HG03139 (cell line): ENCODE measurements around the gene COBL.

Experiments
- ATAC-seq: cut with Tn5 transposase; IDR thresholded peaks from one replicate; pipeline ENCODE4 v1.9.1; 2021; ENCODE audit not compliant: unreplicated experiment

The COBL gene

DNA sequence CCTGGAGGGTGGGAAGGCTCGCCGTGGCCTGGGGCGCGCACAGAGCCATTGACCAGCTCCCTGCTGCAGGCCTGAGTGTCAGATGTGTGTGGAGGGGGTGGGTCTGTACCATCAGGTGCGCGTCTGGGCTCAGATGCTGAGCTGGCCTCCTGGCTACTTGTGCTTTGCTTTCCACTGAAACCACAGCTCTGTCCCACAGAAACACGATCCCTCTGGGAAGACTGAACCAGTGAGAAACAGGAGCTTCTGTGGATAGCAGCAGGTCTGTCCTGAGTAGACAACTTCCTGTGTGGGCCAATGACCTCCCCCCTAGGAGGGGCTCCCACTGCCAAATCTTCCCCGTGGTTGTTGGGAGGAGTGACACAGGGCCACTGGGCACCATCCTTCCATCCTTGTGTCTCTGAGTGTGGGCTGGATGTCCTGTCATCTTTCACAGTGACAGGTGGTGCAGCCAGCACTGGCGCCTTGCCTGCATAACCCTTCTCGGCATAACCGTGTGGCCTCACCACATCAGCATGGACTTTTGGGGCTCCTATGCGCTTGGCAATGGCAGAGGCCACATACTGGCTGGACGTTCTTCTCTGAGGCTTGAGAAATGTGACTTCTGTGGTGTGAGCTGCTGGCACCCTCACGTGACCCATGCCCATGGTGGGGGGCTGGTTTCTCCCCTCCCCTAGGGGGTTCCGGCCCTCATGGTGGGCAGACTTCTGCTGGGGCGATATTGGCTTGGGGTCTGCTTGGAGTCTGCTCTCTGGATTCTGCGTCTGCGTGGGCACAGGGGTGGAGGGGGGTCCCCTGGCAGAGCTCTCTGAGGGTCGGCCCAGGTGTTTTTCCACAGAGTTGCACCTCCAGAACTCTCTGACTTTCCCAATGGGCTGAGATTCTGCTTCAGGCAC lies 288.4 kb downstream of the COBL start:
- ATAC-seq = no peak

DNA sequence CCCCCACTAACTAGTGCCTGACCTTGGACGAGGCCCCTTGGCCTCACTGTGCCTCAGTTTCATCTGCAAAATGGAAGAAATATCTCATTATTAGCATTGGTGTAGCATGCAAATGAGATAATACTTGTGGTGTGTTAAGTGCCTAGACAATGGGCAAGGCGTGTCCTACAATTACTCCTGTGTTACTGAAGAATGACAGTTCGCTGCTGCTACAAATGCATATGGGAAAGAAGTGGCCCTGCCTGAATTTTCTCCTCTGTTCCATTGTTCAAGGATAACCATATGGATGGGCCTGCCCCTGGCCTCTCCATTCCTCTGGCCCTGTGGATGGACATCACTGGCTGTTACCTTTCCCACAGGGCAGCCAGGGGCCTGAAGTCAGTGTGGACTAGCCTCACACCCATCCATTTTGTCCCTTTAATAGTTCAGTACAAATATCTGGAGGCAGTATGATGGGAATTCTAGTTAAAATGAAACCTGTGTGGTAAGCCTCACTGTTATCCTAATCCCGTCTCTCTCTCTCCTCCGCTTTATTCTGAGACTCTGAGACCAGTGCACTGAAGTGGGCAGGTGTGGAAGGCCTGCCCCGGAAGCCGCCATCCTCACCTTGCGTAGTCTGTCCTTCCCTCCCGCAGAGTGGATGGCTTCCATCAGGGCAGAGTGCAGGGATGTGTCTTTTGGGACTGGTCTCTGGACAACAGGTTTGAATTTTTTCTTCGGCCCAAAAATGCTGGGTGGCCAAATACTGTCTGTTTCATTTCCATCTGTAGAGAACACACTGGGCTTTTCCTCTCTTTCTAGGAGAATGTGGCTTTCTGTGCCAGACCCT lies 289.3 kb downstream of the COBL start:
- ATAC-seq = no peak

DNA sequence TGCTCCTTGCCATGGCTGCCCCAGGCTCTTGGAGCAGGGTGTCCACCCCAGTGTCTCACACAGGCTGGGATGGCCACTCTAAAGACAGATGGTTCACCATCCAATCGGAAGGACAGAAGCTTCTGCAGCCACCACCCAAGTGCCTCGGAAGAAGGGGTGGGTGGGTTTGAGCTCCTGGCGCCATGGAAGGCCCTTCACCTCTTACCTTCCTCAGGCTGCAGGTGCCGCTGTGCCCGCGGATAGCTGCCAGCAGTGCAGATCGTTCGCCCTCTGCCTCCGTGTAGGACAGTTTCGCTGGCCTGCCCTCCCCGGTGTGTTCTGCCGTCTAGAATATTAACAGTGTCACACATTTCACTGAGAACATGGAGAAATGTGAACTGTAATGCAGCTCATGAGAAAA lies 290.3 kb downstream of the COBL start:
- ATAC-seq = no peak

DNA sequence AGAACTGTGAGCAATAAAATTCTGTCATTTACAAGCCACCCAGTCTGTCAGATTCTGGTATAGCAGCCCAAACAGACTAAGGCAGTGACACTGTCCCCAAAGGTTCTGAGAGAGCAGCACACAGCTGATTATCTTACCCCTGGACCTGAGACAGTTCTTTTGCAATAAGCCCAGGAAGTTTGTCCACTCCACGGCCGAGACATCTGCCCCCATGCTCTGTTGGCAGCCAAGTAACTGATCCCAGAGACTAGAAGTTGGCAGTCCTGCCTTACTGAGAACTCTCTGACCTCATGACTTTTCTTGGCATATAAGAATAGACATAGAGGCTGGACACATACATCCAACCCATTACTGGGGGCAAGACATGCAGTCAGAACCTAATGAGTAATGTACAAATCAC lies 290.9 kb downstream of the COBL start:
- ATAC-seq = no peak

DNA sequence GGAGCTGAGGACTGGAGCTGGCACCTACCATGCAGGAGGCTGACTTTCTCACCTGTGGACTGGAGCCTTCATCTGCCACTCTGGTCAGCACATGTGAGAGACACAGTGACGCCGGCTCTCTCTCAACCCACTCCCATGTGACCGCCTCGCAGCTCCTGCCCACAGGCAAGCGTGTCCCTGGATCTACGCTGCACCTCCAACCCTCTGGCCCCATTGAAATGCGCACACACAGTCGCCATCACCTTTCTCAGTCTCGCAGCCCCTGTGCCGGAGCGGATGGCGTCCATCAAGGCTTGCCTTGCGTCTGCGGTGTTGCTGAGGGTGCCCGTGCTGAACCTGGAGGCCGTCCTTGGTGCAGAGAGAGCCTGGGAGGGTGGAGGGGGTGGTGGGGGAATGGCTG lies 291.7 kb downstream of the COBL start:
- ATAC-seq = no peak

DNA sequence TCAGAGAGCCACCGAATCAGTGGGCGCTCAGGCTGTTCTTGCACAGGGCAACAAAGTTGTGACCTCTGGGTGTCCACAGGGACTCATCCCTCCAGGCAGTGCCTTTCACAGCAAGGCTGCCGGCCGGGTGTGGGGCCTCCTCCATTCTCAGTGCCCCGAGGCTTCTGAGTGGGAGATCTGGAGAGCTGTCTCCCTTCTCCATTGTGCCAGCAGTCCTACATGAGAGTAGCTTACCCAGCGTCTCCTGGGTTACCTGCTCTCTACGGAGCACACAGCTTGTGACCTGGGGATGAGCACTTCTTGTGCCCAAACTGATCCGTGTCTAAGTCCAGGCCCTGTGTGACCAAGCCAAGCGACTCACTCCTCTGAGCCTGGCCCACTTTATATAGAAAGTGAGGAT lies 293.1 kb downstream of the COBL start:
- ATAC-seq = no peak

DNA sequence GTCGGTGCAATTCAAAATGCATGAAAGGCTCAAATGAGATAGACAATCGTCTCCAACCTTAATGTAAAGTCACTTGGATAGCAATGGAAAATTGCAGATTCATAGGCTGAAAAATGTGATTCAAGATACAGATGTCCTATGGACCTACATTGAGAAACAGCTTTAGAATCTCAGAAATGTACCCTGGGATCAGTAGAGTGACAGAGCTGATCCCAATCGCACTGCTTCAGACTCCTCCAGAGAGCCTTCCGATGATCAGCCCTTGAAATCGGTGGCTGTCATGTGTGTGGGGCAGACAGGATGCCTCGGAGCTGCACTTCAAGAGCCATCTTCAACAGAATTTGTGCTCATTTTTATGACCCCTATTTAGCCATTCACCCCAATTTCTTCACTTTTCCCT lies 293.8 kb downstream of the COBL start:
- ATAC-seq = no peak

DNA sequence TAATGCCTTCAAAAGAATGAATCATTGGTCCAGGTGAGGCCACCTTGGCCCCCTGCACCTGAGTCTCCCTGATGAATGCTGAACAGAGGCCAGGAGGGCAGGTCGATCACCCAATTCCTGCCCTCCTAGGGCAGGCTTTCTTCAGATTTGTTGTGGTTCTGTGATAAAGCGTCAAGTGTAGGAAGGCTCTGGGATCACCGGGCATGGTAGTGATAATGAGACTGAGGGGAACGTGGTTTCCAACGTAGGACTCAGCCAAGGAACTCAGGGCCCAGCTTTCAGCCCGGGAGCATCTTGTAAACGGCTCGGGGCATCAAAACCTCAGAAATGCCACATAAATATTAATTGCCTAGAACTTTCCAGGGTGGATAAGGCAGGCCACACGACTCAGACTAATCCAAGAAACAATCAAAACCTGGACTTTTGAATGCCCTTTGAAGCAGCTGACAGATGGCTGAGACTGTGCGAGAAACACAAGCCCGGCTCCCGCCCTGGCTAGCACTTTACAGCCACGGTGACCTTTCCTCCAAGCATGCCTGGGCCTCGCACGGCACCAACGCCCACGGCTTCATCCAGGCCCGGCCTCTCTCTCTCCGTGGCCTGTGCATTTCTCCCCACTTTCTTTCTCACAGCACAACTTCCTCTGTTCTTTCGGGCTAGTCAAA lies 294.6 kb downstream of the COBL start:
- no peak for ATAC-seq

DNA sequence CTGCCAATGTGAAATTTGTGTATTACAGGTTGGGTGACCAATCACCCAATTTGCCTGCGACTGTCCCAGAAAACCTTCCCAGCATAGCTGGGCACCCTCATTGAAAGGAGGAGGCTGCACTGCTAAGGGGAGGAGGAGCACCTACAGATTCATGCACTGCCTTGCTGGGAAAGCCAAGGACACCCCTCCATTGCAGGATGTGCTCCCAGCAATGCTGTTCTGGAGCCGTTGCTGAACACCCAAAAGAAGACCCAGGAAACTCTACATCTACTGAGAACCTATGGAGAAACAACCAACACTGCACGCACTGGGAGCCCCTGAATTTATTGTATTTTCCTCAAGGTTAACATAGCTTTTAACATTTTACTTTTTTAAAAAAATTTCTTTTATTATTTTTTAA lies 295.7 kb downstream of the COBL start:
- ATAC-seq = no peak

DNA sequence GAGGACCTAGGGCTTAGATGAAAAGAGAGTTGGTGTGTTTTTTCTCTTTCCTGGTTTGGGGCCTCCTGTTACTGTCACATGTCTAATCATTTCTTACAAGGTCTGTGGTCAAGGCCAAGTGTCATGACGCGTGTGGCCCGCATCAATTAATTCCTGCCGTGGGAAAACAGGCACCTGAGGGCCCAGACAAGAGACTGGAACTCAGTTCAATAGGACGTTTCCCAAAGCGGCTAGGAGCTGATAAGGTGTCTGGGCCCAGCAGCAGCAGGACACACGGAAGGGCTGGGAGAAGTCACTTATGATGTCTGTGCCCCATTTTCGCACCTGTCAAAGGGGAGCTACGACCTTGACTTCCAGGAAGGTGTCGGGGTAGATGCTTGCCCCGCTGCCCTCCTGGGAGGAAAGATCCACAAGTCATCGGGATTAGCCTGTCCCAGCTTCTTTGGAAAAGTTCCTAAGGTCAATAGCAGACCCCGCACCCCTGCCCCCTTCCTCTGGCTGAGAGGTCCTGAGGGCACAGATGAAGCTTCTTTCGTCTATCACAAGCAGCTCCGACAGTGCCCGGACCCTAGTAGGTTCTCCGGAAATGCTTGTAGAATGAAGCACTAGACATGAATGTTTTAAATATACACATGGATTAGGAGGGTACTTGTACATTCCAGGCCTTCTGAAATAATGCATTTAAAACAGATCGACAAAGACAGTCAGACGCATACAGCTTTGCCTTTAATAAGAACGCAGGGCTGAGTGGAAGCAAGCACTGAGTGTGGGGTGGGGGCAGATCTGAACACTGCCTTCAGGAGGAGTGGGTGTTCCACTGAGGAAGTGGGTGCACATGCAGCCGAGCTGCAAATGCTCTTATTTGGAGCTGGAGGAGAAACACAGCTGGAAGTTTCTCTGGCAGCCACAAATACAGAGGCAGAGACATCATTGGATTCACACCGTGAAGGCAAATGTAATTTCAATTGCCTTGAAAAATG lies 296.4 kb downstream of the COBL start:
- no peak for ATAC-seq

DNA sequence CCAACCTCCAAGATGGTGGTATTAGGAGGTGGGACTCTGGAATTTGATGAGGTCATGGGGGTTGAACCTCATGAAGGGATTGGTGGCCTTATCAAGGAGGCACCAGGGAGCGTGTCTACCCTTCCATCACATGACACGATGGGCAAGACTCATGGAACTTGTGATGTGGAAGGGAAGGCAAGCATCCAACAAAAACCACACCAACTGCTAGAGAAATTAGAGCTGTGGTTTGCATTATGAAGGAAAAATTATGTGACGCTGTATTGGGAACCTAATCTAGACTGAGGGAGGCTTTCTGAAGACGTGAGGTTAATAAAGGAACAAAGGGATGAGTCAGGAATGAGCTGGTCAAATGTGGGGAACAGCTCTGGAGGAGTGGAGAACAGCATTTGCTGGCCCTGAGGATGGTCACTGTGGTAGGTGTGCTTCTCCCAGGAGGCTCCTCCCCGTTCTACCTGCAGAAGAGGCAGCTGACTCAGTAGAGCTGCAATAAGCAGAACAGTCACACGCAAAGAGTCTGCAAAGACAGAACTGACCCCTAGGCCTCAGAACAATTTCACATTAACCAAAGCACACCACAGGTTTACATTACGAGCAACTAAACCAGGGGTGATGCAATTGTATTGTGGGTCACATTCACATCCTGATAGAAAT lies 297.3 kb downstream of the COBL start:
- ATAC-seq = no peak

DNA sequence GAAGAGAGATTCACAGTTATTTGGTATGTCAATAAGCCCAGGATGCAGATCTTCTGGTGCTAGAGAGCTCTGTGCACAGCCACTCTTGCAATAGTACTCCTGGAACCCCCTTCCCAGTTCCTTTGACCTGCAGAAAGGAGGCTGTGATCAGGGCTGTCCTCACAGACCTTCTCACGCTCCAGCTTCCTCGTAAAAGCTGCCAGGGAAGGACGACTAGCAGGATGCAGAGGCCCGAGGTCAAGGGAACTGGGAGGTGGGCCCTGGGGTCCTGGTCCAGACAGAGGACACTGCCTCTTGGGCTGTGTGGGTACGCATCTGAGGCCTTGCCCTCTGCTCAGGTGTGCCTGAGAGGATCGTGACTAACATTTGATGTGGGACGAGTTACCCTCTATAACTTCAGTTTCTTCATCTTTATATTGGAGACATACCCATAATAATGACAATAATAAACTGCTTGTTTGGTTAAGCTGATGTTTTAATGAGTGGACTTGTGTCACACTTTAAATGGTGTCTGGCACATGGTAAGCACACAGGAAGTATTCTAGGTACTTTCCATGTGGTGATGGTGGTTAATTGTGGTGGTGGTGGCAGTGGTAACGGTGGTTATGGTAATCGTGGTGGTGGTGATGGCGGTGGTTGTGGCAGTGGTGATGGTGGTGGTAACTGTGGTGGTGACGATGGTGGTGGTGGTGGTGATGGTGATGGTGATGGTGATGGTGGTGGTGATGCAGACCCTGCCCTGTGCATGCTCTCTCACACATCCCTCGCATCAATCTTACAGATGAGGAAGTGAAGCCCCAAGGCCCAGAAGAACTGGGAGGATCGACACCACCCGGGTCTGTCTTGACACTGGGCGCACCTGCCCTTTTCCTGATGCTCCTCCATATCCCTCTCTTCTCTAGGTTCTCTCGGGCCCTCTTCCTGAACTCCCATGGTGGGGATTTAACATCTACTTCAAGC lies 298.8 kb downstream of the COBL start:
- no peak for ATAC-seq

DNA sequence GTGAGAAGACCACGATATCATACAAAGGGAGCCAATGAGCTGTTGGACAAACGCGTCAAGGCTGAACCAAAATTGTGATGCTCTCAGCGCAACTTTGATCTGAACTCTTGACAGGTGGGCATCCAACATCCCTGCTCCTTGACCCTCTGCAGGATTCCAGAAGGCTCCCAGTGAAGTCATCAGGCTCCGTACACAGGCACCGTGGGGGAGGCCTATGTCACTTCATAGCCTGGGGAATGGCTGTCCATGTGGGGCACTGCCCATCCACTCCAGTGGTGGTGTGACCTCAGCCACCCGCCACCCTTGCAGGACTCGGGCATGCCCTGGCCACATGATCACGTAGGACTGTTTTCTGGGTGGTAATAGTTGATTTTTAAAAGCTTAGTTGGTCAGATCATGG lies 300.1 kb downstream of the COBL start:
- ATAC-seq = no peak

DNA sequence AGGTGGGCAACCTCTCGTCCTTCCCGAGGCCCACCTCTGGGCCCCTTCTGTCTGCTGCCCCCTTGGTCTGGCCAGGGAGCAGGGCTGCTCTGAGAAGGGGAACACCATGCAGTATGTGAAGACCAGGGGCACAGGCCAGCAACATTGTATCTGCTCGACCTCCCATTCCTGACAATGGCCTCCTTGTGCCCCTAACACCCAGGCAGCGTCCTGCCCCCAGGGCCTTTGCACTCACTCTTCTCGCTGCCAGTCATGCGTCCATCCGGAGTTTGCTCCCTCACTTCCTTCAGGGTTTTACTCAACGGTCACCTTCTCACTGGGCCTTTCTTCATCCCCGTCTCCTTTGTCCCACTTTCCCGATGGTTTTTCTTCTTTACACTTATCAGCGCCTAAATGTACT lies 301.0 kb downstream of the COBL start:
- no peak for ATAC-seq

DNA sequence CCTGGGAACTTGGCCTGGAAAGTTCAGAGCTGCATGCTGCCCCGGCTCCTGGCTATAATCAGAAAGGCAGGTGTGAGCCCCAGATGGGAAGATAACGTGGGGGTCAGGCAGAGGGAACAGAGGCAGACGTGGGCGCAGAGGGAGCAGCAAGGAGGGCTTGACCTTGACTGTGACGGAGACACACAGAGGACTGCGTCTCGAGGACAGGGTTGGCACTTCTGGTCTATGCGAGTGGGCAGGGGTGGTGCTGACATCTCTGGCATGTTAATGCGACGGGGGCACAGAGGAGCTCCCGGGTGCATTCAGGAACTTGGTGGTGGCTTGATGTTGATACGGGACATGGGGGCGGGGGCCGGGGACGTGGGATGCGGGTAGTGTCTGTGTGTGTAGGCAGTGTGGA lies 301.8 kb downstream of the COBL start:
- no peak for ATAC-seq

DNA sequence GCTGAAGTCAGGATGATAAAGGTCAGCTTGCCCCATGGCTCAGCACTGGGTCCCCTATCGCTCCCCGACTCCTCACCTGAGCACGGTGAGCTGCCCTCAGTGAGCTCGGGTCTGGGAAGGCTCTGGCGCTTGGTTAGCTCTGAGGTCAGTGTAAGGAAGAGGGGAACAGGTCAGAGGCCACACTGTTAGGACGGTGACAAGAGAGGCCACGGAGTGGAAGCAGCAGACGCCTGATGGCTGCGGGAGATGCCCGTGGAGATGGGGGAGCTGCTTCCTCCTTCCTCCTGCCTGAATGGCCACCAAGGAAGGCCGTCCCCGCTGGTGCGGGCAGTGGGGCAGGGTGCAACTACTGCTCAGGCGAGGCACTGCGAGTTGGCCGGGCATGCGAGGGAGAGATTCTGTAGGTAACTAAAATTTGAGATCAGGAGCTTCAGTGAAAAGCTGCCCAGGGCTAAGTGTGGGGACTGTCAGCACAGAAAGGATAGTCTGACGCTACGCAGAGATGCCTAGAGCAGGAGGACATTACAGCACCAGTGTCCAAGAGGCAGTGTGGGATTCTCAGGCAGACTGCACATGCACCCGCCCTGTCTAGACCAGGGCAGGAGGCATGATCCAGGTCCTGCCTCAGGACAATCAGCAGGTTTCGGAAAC lies 302.6 kb downstream of the COBL start:
- no peak for ATAC-seq

DNA sequence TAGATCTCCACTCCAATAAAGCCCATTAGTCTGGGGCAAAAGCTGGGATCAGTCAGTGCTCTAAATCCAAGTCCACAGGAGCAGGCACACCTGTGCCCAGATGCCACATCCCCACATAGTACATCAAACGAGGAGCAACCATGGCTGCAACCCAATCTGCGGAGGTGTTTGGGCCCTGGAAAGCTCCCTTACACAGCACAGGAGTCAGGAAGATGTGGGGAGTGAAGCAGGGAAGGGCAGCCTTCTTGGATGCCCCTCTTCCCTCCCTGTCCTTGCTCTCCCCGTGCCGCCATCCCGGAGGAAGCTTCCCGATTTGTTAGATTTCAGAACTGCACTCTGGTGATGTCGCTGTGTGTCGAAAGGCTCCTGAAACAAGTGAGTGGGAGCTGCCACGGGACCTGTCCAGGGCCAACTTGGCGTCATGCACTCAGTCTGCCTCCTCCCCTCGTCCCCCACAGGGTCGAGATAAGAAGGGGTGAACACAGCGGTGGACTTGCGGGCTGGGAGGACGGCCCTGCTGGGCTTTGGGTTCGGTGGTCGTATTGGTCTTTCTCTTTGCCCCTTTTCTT lies 303.3 kb downstream of the COBL start:
- no peak for ATAC-seq

DNA sequence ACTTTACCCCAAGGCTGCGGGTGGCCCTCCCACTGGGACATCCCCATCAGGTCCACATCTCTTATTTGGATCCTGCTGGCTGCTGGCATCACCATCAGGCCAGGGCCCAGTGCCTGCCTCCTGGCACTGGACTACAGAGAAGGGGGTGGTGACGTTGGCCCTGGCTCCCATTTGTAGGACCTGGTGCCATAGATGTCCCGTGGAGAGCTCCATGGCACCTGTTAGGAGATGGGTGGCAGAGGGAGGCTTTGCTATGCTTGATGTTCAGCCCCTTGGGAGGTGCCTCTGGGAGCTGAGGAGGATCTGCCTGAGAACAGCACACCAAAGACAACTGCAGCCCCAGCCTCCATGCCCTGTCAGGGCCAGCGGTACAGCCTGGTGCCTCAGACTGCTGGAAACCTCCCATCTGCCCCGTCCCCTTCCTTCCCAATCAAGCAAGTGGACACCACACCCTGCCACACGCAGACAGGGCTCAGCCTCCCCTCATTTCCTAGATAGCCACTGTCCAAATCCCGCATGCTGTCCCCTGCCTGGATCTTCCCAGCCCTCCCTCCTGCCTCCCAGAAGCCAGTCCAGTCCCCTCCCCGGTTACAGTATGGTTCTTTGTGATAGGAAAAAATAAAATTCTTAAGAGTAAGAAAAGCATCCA lies 303.9 kb downstream of the COBL start:
- ATAC-seq = no peak
